GM23338 (cell line): Measurements from ENCODE around the gene ZNF524. TPM values are rescaled to one million over a fixed set of nuclear protein-coding genes. Genes with fewer than 3 reads are reported as not detected.

Source experiments
- ATAC-seq: fragments of 200-7000 bp; cut with Tn5 transposase; 3 replicates; pipeline ENCODE4 v1.9.1; 2020
- DNase-seq: peaks from one replicate; pipeline ENCODE4 v3.0.0-alpha.2; 2015; ENCODE audit warnings: low spot score
- H2AFZ ChIP-seq: fragments of 200-600 bp; sonication (generic); 2 replicates; pipeline ENCODE4 v1.8.0; 2016; ENCODE audit warnings: antibody characterized with exemption, mild to moderate bottlenecking, moderate library complexity
- H3F3A ChIP-seq: fragments of 200-600 bp; sonication (generic); replicated peaks from 2 replicates; pipeline ENCODE4 v1.8.0; 2017; ENCODE audit warnings: antibody characterized with exemption, mixed run types, low read depth
- H3K27ac ChIP-seq: fragments of 200-600 bp; sonication (generic); 2 replicates; pipeline ENCODE4 v1.6.1; 2016; ENCODE audit warnings: low read depth
- H3K27me3 ChIP-seq: fragments of 200-600 bp; sonication (generic); 2 replicates; pipeline ENCODE4 v1.8.0; 2016; ENCODE audit warnings: mild to moderate bottlenecking, mixed run types, moderate library complexity; ENCODE audit not compliant: insufficient read depth
- H3K36me3 ChIP-seq: fragments of 200-600 bp; sonication (generic); 2 replicates; pipeline ENCODE4 v1.8.0; 2016; ENCODE audit warnings: mild to moderate bottlenecking; ENCODE audit not compliant: insufficient read depth
- H3K4me1 ChIP-seq: fragments of 200-600 bp; sonication (generic); 2 replicates; pipeline ENCODE4 v1.8.0; 2016; ENCODE audit warnings: mild to moderate bottlenecking, moderate library complexity; ENCODE audit not compliant: insufficient read depth
- H3K4me2 ChIP-seq: fragments of 200-600 bp; sonication (generic); 2 replicates; pipeline ENCODE4 v1.7.1; 2017; ENCODE audit warnings: mixed run types
- H3K4me3 ChIP-seq: fragments of 200-600 bp; sonication (generic); 2 replicates; pipeline ENCODE4 v1.6.1; 2016; ENCODE audit warnings: mixed run types
- H3K79me2 ChIP-seq: fragments of 200-600 bp; sonication (generic); replicated peaks from 2 replicates; pipeline ENCODE4 v1.8.0; 2017; ENCODE audit warnings: mild to moderate bottlenecking; ENCODE audit not compliant: insufficient read depth
- H3K9me2 ChIP-seq: fragments of 200-600 bp; sonication (generic); 2 replicates; pipeline ENCODE4 v1.8.0; 2017; ENCODE audit not compliant: insufficient read depth
- H4K20me1 ChIP-seq: fragments of 200-600 bp; sonication (generic); replicated peaks from 2 replicates; pipeline ENCODE4 v1.8.0; 2017; ENCODE audit warnings: mild to moderate bottlenecking; ENCODE audit not compliant: insufficient read depth
- H3K27ac Mint-ChIP-seq: 2 replicates; pipeline ENCODE4 v1.8.0; 2020; ENCODE audit warnings: inconsistent platforms, mild to moderate bottlenecking, moderate library complexity, mixed read lengths
- H3K27me3 Mint-ChIP-seq: 3 replicates; pipeline ENCODE4 v1.8.0; 2022; ENCODE audit warnings: low read depth, mild to moderate bottlenecking, moderate library complexity, mixed read lengths, inconsistent platforms; ENCODE audit not compliant: insufficient read depth, poor library complexity
- H3K36me3 Mint-ChIP-seq: 3 replicates; pipeline ENCODE4 v1.8.0; 2021; ENCODE audit warnings: low read depth, mild to moderate bottlenecking, inconsistent platforms, moderate library complexity, mixed read lengths
- H3K4me1 Mint-ChIP-seq: 3 replicates; pipeline ENCODE4 v1.8.0; 2020; ENCODE audit warnings: mild to moderate bottlenecking, inconsistent platforms, mixed read lengths
- H3K4me3 Mint-ChIP-seq: 3 replicates; pipeline ENCODE4 v1.8.0; 2021; ENCODE audit warnings: moderate library complexity, mild to moderate bottlenecking, inconsistent platforms, mixed read lengths
- H3K9me3 Mint-ChIP-seq: 3 replicates; pipeline ENCODE4 v1.8.0; 2020; ENCODE audit warnings: moderate library complexity, mild to moderate bottlenecking, inconsistent platforms, mixed read lengths
- CREB1 ChIP-seq: fragments of 250-450 bp; sonication (Bioruptor Pico); IDR thresholded peaks from 2 replicates; pipeline ENCODE4 v1.5.0; 2020; ENCODE audit warnings: low read depth, mild to moderate bottlenecking, moderate library complexity
- CTCF ChIP-seq, 2 experiments: fragments of 200-600 bp in 1 of 2; sonication (generic) in 1 of 2; conservative IDR thresholded peaks; 2 replicates each; pipeline versions ENCODE4 v1.5.1 to v1.6.1; 2016 to 2017; ENCODE audit warnings: antibody characterized with exemption in 2 of 2, low read depth in 2 of 2, mild to moderate bottlenecking in 2 of 2, moderate library complexity in 1 of 2
- ETS1 ChIP-seq: IDR thresholded peaks from 2 replicates; pipeline ENCODE4 v1.6.1; 2016; ENCODE audit warnings: antibody characterized with exemption
- EZH2 ChIP-seq: fragments of 200-600 bp; sonication (generic); IDR thresholded peaks from one replicate; pipeline ENCODE4 v1.8.0; 2017; ENCODE audit warnings: antibody characterized with exemption, mild to moderate bottlenecking, low read depth; ENCODE audit not compliant: unreplicated experiment
- EZH2phosphoT487 ChIP-seq: fragments of 200-600 bp; sonication (generic); IDR thresholded peaks from one replicate; pipeline ENCODE4 v1.8.1; 2018; ENCODE audit warnings: antibody characterized with exemption; ENCODE audit not compliant: unreplicated experiment
- JUNB ChIP-seq: IDR thresholded peaks from one replicate; pipeline ENCODE4 v1.6.1; 2016; ENCODE audit warnings: antibody characterized with exemption; ENCODE audit not compliant: unreplicated experiment
- NANOG ChIP-seq: IDR thresholded peaks from 2 replicates; pipeline ENCODE4 v1.6.1; 2016; ENCODE audit warnings: antibody characterized with exemption, borderline replicate concordance
- POLR2AphosphoS5 ChIP-seq: IDR thresholded peaks from 2 replicates; pipeline ENCODE4 v1.6.1; 2016; ENCODE audit warnings: antibody characterized with exemption, low read depth
- STAT1 ChIP-seq: IDR thresholded peaks from one replicate; pipeline ENCODE4 v1.6.1; 2016; ENCODE audit warnings: antibody characterized with exemption; ENCODE audit not compliant: unreplicated experiment
- ZNF331 ChIP-seq: fragments of 250-450 bp; sonication (Bioruptor Pico); IDR thresholded peaks from 2 replicates; pipeline ENCODE4 v1.5.0; 2020; ENCODE audit warnings: low read depth, mild to moderate bottlenecking, moderate library complexity
- polyA plus RNA-seq: library from polyadenylated mRNA; unstranded; fragments of >200 nt; fragmentation: Nextera tagmentation; extraction: Ambion mirVana; gene quantifications from 2 replicates; pipeline ENCODE4 v1.2.1, GENCODE V29; 2016
- total RNA-seq: library from RNA; depleted of rRNA; stranded (reverse); fragments of >200 nt; shearing (Covaris generic); gene quantifications from 2 replicates; pipeline ENCODE4 v1.2.3, GENCODE V29; 2014

ZNF524 gene
- total and polyA plus RNA-seq, 2 experiments from 2014 or later: 6.0 to 8.3 TPM

- no peak for ATAC-seq
Observed at GRCh38 chr19:55588738-55589137, 11.3 kb upstream of the ZNF524 start.

GRCh38 chr19:55590109-55590508, 10.0 kb upstream of the ZNF524 start:
- peaks cover 23% of the 10 kb centered on the region for H3K4me1 ChIP-seq
- H3K79me2 ChIP-seq: no peaks in the 10 kb centered on the region
- no peak overlapping the region for H3K27ac ChIP-seq
- H3K9me2 ChIP-seq: no peaks in the 10 kb centered on the region
- H3K36me3 Mint-ChIP-seq: peaks cover 17% of the 10 kb centered on the region
- H3F3A ChIP-seq: peaks cover 32% of the 10 kb centered on the region
- peaks cover 40% of the 10 kb centered on the region for H3K27me3 ChIP-seq
- no peak overlapping the region for H3K4me3 ChIP-seq
- H3K4me1 Mint-ChIP-seq: peaks cover 40% of the 10 kb centered on the region
- no peaks in the 10 kb centered on the region for H4K20me1 ChIP-seq
- H3K9me3 Mint-ChIP-seq: no peaks in the 10 kb centered on the region; the same call in 1 of the 3 replicates
- no peak overlapping the region for H3K4me2 ChIP-seq
- H2AFZ ChIP-seq: no peak overlapping the region
- no peaks in the 10 kb centered on the region for H3K36me3 ChIP-seq
- no peak for ATAC-seq
- DNase-seq: no peak
- no peak overlapping the region for H3K27ac Mint-ChIP-seq
- no peak overlapping the region for H3K4me3 Mint-ChIP-seq
- TF ChIP-seq EZH2phosphoT487 (no peak), CREB1 (CRISPR knock-in tag) (no peak), ZNF331 (CRISPR knock-in tag) (no peak), STAT1 (no peak), NANOG (no peak)
- peaks cover 24% of the 10 kb centered on the region for H3K27me3 Mint-ChIP-seq

More at GRCh38 chr19:55588738-55589137, 11.3 kb upstream of the ZNF524 start:
- H3K4me3 ChIP-seq: no peak overlapping the region
- Mint-ChIP-seq H3K27ac (no peak overlapping the region), H3K36me3 (peaks cover 11% of the 10 kb centered on the region; the same call in 2 of the 3 replicates), H3K4me1 (peaks cover 40% of the 10 kb centered on the region), H3K9me3 (no peaks in the 10 kb centered on the region; the same call in 1 of the 3 replicates), H3K27me3 (peaks cover 27% of the 10 kb centered on the region), H3K4me3 (no peak overlapping the region; the same call in 2 of the 3 replicates)
- H3K36me3 ChIP-seq: no peaks in the 10 kb centered on the region
- no peaks in the 10 kb centered on the region for H4K20me1 ChIP-seq
- DNase-seq: no peak
- no peak overlapping the region for H3K4me2 ChIP-seq
- no peaks in the 10 kb centered on the region for H3K79me2 ChIP-seq
- no peaks in the 10 kb centered on the region for H3K9me2 ChIP-seq
- peaks cover 24% of the 10 kb centered on the region for H3F3A ChIP-seq
- H3K4me1 ChIP-seq: peaks cover 25% of the 10 kb centered on the region
- TF ChIP-seq POLR2AphosphoS5 (no peak), ZNF331 (CRISPR knock-in tag) (no peak), EZH2 (no peak), ETS1 (no peak), CTCF (conservative IDR thresholded peaks at IDR 0.05; ENCODE audit: low read depth in 2 of 2) (no peak), JUNB (no peak), EZH2phosphoT487 (no peak)
- H3K27ac ChIP-seq: no peak overlapping the region
- peaks cover 40% of the 10 kb centered on the region for H3K27me3 ChIP-seq
- no peak overlapping the region for H2AFZ ChIP-seq
